ENCODE measurements around the gene ZXDC. TPM values are rescaled to one million over a fixed set of nuclear protein-coding genes. Genes with fewer than 3 reads are reported as not detected.

ZXDC gene
- total RNA-seq, 4 donors from 2014 or later: 54.0 to 77.4 (median 68.0) TPM

- Histone ChIP-seq H3K36me3 (peaks cover 5 to 100% (median 38%) of the 10 kb centered on the region in 3 donors), H3K27me3 (no peaks in the 10 kb centered on the region), H3K4me3 (no peak overlapping the region), H3K4me1 (peaks cover 0 to 5% (median 0%) of the 10 kb centered on the region in 4 donors), H3K9me3 (no peaks in the 10 kb centered on the region), H3K27ac (no peak overlapping the region)
- TF ChIP-seq POLR2A (IDR thresholded peaks at IDR 0.05) (no peak), CTCF (IDR thresholded peaks at IDR 0.05) (no peak)
- DNase-seq (ENCODE audit: low spot score in 2 of 2): no peak
- WGBS, 2 donors: 89 to 91% methylated on average over 7 of the region's 7 CpGs
Observed at GRCh38 chr3:126459111-126459762, 16.5 kb downstream of the ZXDC start.

- TF ChIP-seq EP300 (IDR thresholded peaks at IDR 0.05): no peak
- Histone ChIP-seq H3K27ac (no peak overlapping the region), H3K9me3 (no peaks in the 10 kb centered on the region), H3K27me3 (no peaks in the 10 kb centered on the region), H3K4me1 (peaks cover 0 to 5% (median 0%) of the 10 kb centered on the region in 4 donors), H3K36me3 (peaks cover 5 to 87% (median 34%) of the 10 kb centered on the region in 3 donors), H3K4me3 (no peak overlapping the region)
- WGBS, 2 donors: 81 to 83% methylated on average over 12 of the region's 12 CpGs
- no peak for DNase-seq (ENCODE audit: low spot score in 2 of 2)
Observed at GRCh38 chr3:126456766-126457388, 18.8 kb downstream of the ZXDC start.

GRCh38 chr3:126456211-126456610 is 19.5 kb downstream of the ZXDC start:
- Histone ChIP-seq H3K4me3 (no peak overlapping the region), H3K36me3 (peaks cover 3 to 87% (median 27%) of the 10 kb centered on the region in 3 donors), H3K27ac (no peak overlapping the region), H3K4me1 (peaks cover 0 to 5% (median 0%) of the 10 kb centered on the region in 4 donors), H3K9me3 (no peaks in the 10 kb centered on the region), H3K27me3 (no peaks in the 10 kb centered on the region)
- WGBS, 2 donors: 50 to 70% methylated on average over 3 to 4 of the region's 4 CpGs
- no peak for DNase-seq (ENCODE audit: low spot score in 2 of 2)
- TF ChIP-seq EP300 (IDR thresholded peaks at IDR 0.05): no peak
- no peak for TF ChIP-seq CTCF (IDR thresholded peaks at IDR 0.05)
- TF ChIP-seq POLR2A (IDR thresholded peaks at IDR 0.05): no peak

- Histone ChIP-seq H3K4me1 (peaks cover 0 to 5% (median 0%) of the 10 kb centered on the region in 4 donors), H3K27me3 (no peaks in the 10 kb centered on the region), H3K4me3 (no peak overlapping the region), H3K27ac (no peak overlapping the region), H3K9me3 (no peaks in the 10 kb centered on the region), H3K36me3 (peaks cover 0 to 87% (median 21%) of the 10 kb centered on the region in 3 donors)
- 84 to 87% methylated on average over 6 of the region's 6 CpGs for WGBS, 2 donors
- TF ChIP-seq POLR2A (IDR thresholded peaks at IDR 0.05): no peak
- TF ChIP-seq EP300 (IDR thresholded peaks at IDR 0.05): no peak
- TF ChIP-seq CTCF (IDR thresholded peaks at IDR 0.05): no peak
- no peak for DNase-seq (ENCODE audit: low spot score in 2 of 2)
Observed at GRCh38 chr3:126454437-126455198, 21.1 kb downstream of the ZXDC start.

- no peak overlapping the region for H3K27ac ChIP-seq
- no peak overlapping the region for H3K4me3 ChIP-seq
- peaks cover 0 to 5% (median 0%) of the 10 kb centered on the region in 4 donors for H3K4me1 ChIP-seq
- H3K36me3 ChIP-seq: peaks cover 0 to 87% (median 19%) of the 10 kb centered on the region in 3 donors
- no peak for DNase-seq (ENCODE audit: low spot score in 2 of 2)
- 80 to 81% methylated on average over 1 of the region's 1 CpG for WGBS, 2 donors
- TF ChIP-seq POLR2A (IDR thresholded peaks at IDR 0.05) (no peak), EP300 (IDR thresholded peaks at IDR 0.05) (no peak), CTCF (IDR thresholded peaks at IDR 0.05) (no peak)
- no peaks in the 10 kb centered on the region for H3K9me3 ChIP-seq
- no peaks in the 10 kb centered on the region for H3K27me3 ChIP-seq
Observed at GRCh38 chr3:126454025-126454424, 21.7 kb downstream of the ZXDC start.

All from tibial nerve (tissue), 4 donors.